Tongue (tissue), 2 donors: ENCODE data around the gene KRCC1. TPM values are rescaled to one million over a fixed set of nuclear protein-coding genes. Genes with fewer than 3 reads are reported as not detected.
A peak's percentile ranks its signal among the peaks of the same experiment; 100 is the strongest.

ENCODE experiments used
- DNase-seq: peaks from one replicate; pipeline ENCODE4 v3.0.0-alpha.2; 2015
- total RNA-seq: library from RNA; depleted of rRNA; stranded (reverse); fragments of >200 nt; gene quantifications from one replicate; pipeline ENCODE4 v1.2.3, GENCODE V29; 2014

The KRCC1 gene
- total RNA-seq = 25.3 TPM

DNA sequence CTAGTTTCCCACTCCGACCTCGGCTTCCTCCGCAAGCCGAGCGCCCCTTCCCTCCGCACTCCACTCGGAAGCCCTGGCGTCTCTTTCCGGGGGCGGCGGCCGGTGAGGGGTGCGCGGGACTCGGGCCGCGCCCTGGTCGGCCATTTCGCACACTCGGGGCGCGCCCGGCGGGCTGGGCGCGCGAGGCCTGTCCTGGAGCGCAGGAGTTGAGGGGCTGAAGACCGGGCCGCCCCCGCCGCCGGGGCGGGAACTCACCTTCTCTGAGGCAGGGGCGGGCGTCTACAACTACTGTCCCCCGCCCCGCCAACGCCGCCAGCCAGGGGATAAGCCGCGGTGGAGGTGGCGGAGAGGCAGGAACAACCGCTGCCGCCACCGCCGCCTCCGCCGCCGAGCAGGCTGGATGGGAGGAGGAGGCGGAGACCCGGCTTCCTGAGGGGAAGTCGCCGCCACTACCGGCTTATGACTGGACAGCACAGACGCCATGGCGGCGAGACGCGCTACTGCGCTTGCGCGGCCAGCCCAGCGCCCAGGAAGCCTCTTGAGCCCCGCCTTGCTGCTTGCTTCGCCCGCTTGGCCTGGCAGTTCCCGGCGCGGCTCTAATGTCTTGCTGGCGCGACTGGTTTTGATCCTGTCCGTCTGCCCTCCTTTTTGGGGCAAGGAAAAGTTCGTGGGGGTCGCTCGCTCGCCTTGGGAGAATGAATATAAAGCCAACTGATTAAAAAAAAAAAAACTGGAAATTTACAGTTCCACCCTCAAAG, at the start of gene KRCC1:
Gene KRCC1 (minus strand): TSS at position 413 of the 758 bp plus-strand sequence. CDS start 27,220 bp downstream, outside the sequence.
- DNase-seq = peak; percentile 98

- peak; percentile 76 for DNase-seq
These were observed 44.9 kb upstream of the KRCC1 start for GRCh38 chr2:88100489-88100858.

GRCh38 chr2:88099798-88100488, 44.4 kb upstream of the KRCC1 start:
- no peak for DNase-seq

DNA sequence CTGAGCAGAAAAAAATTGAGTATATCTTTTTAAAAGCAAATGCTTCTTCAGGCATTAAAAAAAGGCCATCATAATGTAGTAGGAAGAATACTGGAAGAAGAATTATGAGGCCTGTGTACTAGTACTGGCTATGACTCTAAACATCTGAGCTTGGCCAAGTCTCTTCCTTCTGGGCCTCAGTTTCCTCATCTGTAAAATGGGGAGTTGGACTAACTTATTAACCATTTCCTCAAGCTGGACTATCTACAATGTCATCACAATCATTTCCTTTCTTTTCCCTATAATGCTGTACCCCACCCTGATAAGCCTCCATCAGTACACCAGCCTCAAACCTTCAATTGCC, 42.9 kb upstream of the KRCC1 start:
- DNase-seq = no peak

GRCh38 chr2:88097891-88098557, 42.4 kb upstream of the KRCC1 start:
- DNase-seq = no peak

DNA sequence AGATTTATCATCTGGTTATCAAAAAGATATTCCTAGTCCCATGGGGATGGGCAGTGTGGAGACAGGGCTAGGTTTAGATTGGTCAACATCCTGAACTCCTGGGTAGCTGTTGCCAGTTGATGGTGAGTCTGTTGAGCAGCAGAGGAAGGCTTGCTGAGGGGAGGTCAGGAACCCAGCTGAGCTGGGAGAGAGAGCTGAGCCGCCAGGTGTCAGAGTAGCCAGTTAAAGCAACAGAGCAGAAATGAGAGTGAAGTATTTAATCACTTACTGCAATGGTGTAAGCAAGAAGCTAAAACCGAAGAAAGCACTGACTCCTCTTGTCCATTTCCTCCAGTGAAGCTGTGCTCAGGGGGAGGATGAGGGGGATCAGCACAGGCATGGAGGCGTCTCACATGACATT, 41.6 kb upstream of the KRCC1 start:
- no peak for DNase-seq

DNA sequence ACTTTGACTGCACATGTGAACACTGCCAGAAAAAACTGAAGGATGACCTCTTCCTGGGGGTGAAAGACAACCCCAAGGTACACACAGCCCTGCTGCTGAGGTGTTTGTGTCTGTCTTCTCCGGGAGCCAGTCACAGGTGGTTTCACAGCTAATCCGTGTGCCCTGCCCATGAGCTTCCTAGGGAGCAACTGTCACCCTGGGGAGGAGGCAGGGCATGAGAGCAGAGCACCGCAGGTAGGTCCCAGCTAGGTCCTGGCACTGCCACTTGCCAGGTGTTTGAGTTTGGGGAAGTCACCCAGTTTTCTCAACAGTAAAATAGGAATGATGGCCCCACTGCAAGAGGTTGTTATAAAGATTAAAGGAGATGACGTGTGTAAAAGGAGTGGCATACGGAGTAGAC, 41.1 kb upstream of the KRCC1 start:
- no peak for DNase-seq

- DNase-seq = no peak
These were observed 39.4 kb upstream of the KRCC1 start for GRCh38 chr2:88095022-88095421.

- no peak for DNase-seq
These were observed 37.2 kb upstream of the KRCC1 start for GRCh38 chr2:88092773-88093172.

DNA sequence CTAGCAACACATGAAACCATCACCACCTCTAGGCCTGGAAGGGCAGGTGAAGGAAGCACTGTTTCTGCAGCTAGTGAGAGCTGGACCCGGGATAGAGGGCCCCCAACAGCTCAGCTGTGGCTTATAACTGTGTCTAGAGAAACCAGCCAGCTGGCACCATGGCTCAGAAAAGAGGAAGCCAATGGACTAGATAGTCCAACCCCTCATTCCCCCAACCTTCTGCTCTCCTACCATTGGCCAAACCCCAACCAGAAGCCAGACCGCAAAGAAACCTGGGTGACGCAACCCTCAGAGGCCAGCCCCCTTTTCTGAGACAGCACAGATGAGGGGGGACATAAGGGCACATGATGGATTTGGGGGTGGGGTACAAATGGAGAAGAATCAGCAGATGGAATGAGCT, 36.4 kb upstream of the KRCC1 start:
- no peak for DNase-seq

- no peak for DNase-seq
These were observed 35.1 kb upstream of the KRCC1 start for GRCh38 chr2:88090446-88091283.

- no peak for DNase-seq
These were observed 33.4 kb upstream of the KRCC1 start for GRCh38 chr2:88088999-88089398.

DNA sequence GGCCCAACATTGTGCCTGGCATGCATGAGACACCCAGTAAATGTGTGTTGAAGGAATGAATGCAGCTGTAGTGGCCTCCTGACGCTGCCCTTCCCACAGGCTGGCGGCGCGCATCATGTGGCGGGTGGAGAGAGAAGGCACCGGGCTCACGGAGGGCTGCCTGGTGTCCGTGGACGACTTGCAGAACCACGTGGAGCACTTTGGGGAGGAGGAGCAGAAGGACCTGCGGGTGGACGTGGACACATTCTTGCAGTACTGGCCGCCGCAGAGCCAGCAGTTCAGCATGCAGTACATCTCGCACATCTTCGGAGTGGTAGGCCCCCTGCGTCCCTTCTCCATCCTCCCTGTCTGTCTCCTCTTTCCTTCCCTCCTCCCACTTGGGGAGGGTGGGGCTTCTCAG, 32.2 kb upstream of the KRCC1 start:
- no peak for DNase-seq

DNA sequence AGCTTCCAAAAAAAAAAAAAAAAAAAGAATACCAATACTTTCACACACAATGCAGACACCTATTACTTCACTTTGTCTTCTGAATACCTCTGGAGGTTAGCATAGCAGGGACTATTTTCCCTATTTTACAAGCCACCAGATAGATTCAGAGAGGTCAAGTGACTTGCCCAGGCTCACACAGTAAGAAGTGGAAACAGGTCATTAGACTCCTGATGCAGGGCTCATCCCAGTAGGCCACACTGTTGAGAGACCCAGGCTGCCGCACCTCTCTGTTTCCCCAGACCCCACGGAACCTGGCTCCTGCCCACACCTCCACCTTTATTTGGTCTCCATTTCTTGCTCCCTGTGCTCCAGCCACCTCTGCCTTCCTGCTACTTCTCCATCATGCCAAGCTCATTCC, 31.5 kb upstream of the KRCC1 start:
- DNase-seq = no peak

DNA sequence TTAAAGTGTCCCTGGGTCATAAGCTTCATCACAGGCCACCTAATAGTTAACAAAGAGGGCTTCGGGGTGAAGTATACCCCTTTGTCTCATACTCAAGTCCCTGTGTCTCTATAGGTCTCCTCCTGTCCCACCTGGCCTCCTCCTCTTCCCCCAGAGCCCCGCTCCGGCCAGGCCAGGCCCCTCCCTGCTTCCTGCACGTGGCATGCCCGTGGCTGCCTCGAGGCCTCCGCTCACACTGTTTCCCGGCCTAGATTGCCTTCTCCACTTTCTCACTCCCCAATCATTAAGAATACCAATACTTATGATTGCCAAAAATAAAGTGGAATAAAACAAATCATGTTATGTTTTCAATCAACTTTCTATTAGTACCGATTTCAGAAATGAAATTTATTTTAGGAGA, 30.8 kb upstream of the KRCC1 start:
- no peak for DNase-seq

- no peak for DNase-seq
These were observed 30.0 kb upstream of the KRCC1 start for GRCh38 chr2:88085602-88086001.

DNA sequence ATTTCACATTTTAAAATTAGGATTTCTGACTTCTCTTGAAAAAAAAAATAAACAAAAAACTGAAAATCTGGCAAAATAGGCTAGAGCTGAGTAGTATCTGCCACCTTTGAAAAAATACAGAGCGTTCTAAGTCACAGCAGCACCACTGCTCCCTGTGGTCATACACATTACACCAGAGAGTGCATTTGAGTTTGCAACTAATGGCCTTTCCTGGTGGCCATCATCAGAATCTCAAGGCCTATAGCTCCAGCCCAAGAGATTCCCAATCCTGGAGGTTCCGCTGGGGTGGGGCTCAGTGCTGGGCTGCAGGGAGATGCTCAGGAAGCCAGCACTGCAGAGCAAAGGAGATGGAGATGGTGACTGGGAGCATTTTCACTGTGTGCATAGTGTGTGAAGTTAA, 29.5 kb upstream of the KRCC1 start:
- DNase-seq = no peak

DNA sequence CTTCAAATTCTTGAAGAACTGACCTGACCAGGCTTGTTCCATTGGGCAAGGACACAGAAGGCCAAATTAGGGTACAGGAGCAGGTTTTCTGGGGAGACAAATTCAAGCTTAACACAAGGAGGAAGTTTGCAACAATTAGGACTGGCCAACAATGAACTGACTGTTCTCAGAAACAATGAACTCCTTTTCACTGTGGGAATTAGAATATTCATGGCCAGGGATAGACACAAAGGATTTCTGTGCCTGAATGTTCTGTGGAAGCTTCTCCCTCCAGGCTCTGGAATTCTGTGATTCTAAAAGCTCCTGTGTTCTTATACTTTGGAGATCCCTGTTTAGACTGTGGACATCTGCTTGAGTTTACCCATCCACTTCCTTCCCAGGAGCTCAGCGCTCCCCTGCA, 27.2 kb upstream of the KRCC1 start:
- no peak for DNase-seq

DNA sequence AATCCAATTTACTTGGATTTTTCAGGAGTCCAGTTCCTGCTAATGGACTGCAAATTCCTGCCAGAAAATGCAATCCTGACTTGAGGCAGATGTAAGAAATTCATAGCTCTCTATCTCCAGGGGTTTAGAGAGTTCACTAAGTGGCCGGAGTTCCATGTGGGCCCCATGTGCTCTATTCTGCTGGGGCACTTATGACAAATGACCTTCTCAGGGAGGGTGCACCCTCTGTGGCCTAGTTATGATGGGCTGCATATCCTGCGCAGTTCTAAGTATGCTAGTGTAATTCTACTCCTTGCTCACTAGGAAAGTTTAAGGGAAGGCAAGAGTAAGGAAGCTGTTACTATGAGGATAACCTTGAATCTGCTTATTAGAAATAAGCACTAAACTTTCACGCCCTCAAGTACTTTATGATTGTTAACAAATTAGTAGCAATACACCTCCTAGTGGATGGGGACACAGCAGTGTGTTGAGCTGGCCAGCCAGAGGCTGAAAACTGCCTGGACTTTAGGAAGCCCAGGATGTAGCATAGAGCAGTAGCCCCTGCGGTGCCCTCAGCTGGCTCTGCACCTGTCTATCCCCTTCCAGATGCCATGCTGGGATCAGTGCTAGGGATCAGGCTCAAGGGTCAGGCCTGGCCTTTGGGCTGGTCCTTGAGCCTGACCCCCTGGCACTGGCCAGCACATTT, 26.5 kb upstream of the KRCC1 start:
- DNase-seq = no peak

DNA sequence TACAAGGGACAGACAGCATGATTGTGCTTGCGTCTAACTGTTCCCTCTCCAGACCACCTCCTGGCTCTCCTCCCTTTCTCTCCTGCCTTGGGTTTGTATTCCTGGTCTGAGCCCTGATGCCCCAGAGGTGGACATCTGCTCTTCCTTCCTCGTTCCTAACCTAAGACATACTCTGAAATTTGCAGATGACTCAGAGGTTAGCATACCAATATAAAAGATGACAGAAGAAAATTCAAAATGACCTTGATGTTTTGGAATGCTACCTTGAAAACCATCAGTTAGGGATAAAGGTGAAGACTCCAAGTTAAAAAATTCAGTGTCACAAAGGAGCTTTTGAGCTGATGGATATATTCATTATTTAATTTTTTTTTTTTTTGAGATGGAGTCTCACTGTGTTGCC, 25.0 kb upstream of the KRCC1 start:
- no peak for DNase-seq

DNA sequence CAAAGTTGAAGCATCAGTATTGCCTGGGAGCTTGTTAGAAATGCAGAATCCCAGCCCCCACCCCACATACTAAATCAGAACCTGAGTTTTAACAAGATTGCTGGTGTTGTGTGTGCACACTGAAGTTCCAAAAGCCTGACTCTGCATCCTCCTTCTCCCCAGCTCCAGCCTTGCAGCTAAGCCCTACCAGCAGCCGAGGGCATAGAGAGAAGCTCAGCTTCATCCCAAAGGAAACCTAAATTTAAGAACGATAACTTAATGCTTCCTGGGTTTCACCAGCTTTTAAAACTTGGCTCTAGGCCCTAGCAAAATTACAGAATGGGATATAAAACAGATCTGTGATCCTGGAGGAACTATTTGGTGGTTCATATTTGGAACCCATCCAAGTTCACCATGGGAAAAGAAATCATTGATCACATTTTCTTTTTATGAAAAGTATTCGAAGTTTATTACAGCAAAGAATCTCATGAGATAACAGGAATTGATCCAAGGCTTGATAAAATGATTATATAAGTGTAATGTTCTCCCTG, 23.1 kb upstream of the KRCC1 start:
- DNase-seq = no peak

- peak; percentile 92 for DNase-seq
These were observed 21.5 kb upstream of the KRCC1 start for GRCh38 chr2:88077080-88077479.
